Measurements from ENCODE around the gene PPM1H. TPM values are rescaled to one million over a fixed set of nuclear protein-coding genes. Genes with fewer than 3 reads are reported as not detected.
A peak's percentile ranks its signal among the peaks of the same experiment; 100 is the strongest.
"Not testable (repeated sequence)": the region's sequence is repeated elsewhere in the genome, so short reads cannot be mapped to it uniquely, and the experiment has no call there.

PPM1H gene
- polyA plus RNA-seq, 1 donor: 29.5 TPM

GRCh38 chr12:62834406-62834805, 100.5 kb downstream of the PPM1H start:
- DNase-seq: no peak

GRCh38 chr12:62833634-62834033, 101.3 kb downstream of the PPM1H start:
- no peak for DNase-seq

- no peak for DNase-seq
These were observed 102.4 kb downstream of the PPM1H start for GRCh38 chr12:62832558-62832957.

GRCh38 chr12:62832027-62832426, 102.9 kb downstream of the PPM1H start:
- DNase-seq: no peak

- no peak for DNase-seq
These were observed 107.1 kb downstream of the PPM1H start for GRCh38 chr12:62827855-62828254.

- DNase-seq: no peak
These were observed 107.9 kb downstream of the PPM1H start for GRCh38 chr12:62827042-62827441.

- peak; percentile 41 for DNase-seq
These were observed 117.2 kb downstream of the PPM1H start for GRCh38 chr12:62817556-62818271.

GRCh38 chr12:62814243-62814642, 120.7 kb downstream of the PPM1H start:
- no peak for DNase-seq

- peak; percentile 63 for DNase-seq
These were observed 121.7 kb downstream of the PPM1H start for GRCh38 chr12:62813031-62813829.

- DNase-seq: not testable (repeated sequence)
These were observed 123.5 kb downstream of the PPM1H start for GRCh38 chr12:62811481-62811880.

- DNase-seq: no peak
These were observed 126.6 kb downstream of the PPM1H start for GRCh38 chr12:62808166-62808879.

GRCh38 chr12:62806893-62807292, 128.1 kb downstream of the PPM1H start:
- no peak for DNase-seq

GRCh38 chr12:62806244-62806836, 128.6 kb downstream of the PPM1H start:
- no peak for DNase-seq

- no peak for DNase-seq
These were observed 129.4 kb downstream of the PPM1H start for GRCh38 chr12:62805517-62805916.

- DNase-seq: no peak
These were observed 131.2 kb downstream of the PPM1H start for GRCh38 chr12:62803756-62804155.

GRCh38 chr12:62802984-62803383, 132.0 kb downstream of the PPM1H start:
- DNase-seq: no peak

- DNase-seq: no peak
These were observed 132.6 kb downstream of the PPM1H start for GRCh38 chr12:62802321-62802720.

GRCh38 chr12:62801796-62802195, 133.2 kb downstream of the PPM1H start:
- DNase-seq: no peak

- DNase-seq: no peak
These were observed 134.1 kb downstream of the PPM1H start for GRCh38 chr12:62800707-62801400.

GRCh38 chr12:62799766-62800406, 135.1 kb downstream of the PPM1H start:
- DNase-seq: no peak

- DNase-seq: peak; percentile 79
These were observed 135.7 kb downstream of the PPM1H start for GRCh38 chr12:62799126-62799736.
